Spleen (tissue), 7 donors: ENCODE results near the gene SEMA4F.

ENCODE experiments used
- POLR2A ChIP-seq, 3 donors: fragments of 450-650 bp; IDR thresholded peaks; one replicate each; pipeline ENCODE4 v1.5.1; 2017; ENCODE audit warnings: antibody characterized with exemption in 3 of 3, mild to moderate bottlenecking in 1 of 3
- POLR2AphosphoS5 ChIP-seq, 3 donors: sonication (generic); formaldehyde crosslinking; IDR thresholded peaks; one replicate each; pipeline ENCODE4 v1.5.1; 2017; ENCODE audit warnings: antibody characterized with exemption in 3 of 3
- TF ChIP-seq, protein P1 (sequence below), 11 experiments: fragments of 200-600 bp in 7 of 11; fragments of 450-650 bp in 4 of 11; sonication (generic) in 4 of 11; IDR thresholded peaks in 8 of 11; conservative IDR thresholded peaks in 3 of 11; 1 replicate in 7 of 11; 2 replicates in 4 of 11; pipeline versions ENCODE4 v1.4.0 to v1.8.0; 2016 to 2021; ENCODE audit warnings: antibody characterized with exemption in 11 of 11, inconsistent platforms in 4 of 11, mild to moderate bottlenecking in 1 of 11
- donor health status: DM: no; HTN: no; CAD: no; lungs with moderate emphysema.
- donor health status: DM: no; HTN: no; CAD: no.
- donor health status: DM: no; HTN: no; CAD: no.

DNA sequence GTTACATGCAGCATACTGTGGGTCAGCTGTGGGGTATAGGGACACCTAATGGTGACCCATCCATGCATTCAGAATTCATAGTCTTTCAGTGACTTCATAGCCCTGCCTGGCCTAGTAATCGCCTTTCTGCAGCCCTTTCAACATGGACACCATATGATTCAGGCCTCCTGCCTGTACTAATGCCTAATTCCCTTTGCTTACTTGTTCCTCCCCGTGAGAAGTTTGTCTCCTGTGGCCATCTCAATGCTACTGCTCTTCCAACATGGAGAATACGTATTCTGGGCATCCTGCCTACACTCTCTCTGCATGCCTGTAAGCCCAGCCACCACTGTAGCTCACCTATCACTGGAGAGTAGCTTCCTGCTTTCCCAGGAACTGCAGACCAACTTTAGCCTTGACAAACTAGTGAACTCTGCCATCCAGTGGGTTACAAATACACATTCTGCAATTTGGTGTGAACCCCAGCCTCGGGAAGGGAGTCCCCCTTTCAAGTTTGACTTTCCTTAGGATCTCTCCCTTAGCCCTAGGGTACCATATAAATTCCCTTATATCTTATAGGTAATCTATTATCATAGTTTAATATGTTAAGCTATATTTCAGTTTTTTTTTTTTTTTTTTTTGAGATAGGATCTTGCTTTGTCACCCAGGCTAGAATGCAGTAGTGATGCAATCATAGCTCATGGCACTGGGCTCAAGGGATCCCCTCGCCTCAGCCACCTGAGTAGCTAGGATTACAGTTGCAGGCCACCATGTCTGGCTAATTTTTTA, 28.2 kb upstream of the SEMA4F start:
- TF ChIP-seq POLR2A (IDR thresholded peaks at IDR 0.05) (no peak), POLR2AphosphoS5 (IDR thresholded peaks at IDR 0.05) (no peak)
- TF ChIP-seq, protein P1, sequence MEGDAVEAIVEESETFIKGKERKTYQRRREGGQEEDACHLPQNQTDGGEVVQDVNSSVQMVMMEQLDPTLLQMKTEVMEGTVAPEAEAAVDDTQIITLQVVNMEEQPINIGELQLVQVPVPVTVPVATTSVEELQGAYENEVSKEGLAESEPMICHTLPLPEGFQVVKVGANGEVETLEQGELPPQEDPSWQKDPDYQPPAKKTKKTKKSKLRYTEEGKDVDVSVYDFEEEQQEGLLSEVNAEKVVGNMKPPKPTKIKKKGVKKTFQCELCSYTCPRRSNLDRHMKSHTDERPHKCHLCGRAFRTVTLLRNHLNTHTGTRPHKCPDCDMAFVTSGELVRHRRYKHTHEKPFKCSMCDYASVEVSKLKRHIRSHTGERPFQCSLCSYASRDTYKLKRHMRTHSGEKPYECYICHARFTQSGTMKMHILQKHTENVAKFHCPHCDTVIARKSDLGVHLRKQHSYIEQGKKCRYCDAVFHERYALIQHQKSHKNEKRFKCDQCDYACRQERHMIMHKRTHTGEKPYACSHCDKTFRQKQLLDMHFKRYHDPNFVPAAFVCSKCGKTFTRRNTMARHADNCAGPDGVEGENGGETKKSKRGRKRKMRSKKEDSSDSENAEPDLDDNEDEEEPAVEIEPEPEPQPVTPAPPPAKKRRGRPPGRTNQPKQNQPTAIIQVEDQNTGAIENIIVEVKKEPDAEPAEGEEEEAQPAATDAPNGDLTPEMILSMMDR (IDR thresholded peaks at IDR 0.05 in 8 of 11, conservative IDR thresholded peaks at IDR 0.05 in 3 of 11): no peak
